Brain microvascular endothelial cell (primary cell): ENCODE results near the gene NT5DC3.

Experiments
- DNase-seq: peaks from one replicate; pipeline ENCODE4 v3.0.0-alpha.2; 2020
- H3K27ac ChIP-seq: fragments of 250-450 bp; sonication (Bioruptor Pico); 2 replicates; pipeline ENCODE4 v1.5.1; 2020; ENCODE audit warnings: mild to moderate bottlenecking, moderate library complexity
- H3K27me3 ChIP-seq: fragments of 250-450 bp; sonication (Bioruptor Pico); replicated peaks from 2 replicates; pipeline ENCODE4 v1.5.1; 2020; ENCODE audit warnings: mild to moderate bottlenecking
- H3K36me3 ChIP-seq: fragments of 250-450 bp; sonication (Bioruptor Pico); replicated peaks from 2 replicates; pipeline ENCODE4 v1.5.1; 2020; ENCODE audit warnings: mild to moderate bottlenecking
- H3K4me3 ChIP-seq: 2 replicates; pipeline ENCODE4 v1.5.1; 2011; ENCODE audit warnings: low read depth, mild to moderate bottlenecking, control low read depth, low read length, moderate library complexity
- in situ Hi-C: cut with HindIII; loops from 2 replicates; pipeline ENCODE4 v1.10.0; 2017; ENCODE audit warnings: low sequenced_read_pairs, low pct_ligation_motif_present
- TF ChIP-seq, protein P1 (sequence below): IDR thresholded peaks from 2 replicates; pipeline ENCODE4 v1.5.1; 2011; ENCODE audit warnings: low read depth, mild to moderate bottlenecking, moderate library complexity, low read length, control low read depth, inconsistent platforms; ENCODE audit errors: missing control alignments

NT5DC3 gene

GRCh38 chr12:103827911-103828391 lies 13.1 kb downstream of the NT5DC3 start:
- in situ Hi-C loops: no loop called here
- TF ChIP-seq, protein P1, sequence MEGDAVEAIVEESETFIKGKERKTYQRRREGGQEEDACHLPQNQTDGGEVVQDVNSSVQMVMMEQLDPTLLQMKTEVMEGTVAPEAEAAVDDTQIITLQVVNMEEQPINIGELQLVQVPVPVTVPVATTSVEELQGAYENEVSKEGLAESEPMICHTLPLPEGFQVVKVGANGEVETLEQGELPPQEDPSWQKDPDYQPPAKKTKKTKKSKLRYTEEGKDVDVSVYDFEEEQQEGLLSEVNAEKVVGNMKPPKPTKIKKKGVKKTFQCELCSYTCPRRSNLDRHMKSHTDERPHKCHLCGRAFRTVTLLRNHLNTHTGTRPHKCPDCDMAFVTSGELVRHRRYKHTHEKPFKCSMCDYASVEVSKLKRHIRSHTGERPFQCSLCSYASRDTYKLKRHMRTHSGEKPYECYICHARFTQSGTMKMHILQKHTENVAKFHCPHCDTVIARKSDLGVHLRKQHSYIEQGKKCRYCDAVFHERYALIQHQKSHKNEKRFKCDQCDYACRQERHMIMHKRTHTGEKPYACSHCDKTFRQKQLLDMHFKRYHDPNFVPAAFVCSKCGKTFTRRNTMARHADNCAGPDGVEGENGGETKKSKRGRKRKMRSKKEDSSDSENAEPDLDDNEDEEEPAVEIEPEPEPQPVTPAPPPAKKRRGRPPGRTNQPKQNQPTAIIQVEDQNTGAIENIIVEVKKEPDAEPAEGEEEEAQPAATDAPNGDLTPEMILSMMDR: no peak
- Histone ChIP-seq H3K27me3 (no peaks in the 10 kb centered on the region), H3K36me3 (no peaks in the 10 kb centered on the region), H3K27ac (no peak overlapping the region), H3K4me3 (no peak overlapping the region)
- DNase-seq: no peak

DNA sequence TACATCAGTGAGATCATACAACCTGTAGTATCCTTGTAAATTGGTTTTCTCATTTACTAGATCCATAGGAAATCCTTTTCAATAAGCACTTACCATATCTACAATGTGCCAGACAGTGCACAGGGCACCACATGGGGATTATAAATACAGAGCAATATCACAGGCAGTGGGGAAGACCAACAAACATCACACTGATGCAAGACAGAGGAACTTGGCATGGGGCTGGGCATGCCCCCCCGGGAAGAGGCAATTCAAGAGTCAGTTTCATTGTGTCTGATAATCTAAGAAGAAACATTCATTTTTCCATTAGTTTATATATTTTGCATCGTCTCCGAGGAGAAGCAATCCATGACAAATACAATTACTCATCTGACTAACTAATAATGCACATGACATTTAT lies 16.2 kb downstream of the NT5DC3 start:
- Histone ChIP-seq H3K27ac (no peak overlapping the region), H3K27me3 (no peaks in the 10 kb centered on the region), H3K4me3 (no peak overlapping the region), H3K36me3 (no peaks in the 10 kb centered on the region)
- in situ Hi-C loops: no loop called here
- TF ChIP-seq, protein P1: no peak
- DNase-seq: no peak

DNA sequence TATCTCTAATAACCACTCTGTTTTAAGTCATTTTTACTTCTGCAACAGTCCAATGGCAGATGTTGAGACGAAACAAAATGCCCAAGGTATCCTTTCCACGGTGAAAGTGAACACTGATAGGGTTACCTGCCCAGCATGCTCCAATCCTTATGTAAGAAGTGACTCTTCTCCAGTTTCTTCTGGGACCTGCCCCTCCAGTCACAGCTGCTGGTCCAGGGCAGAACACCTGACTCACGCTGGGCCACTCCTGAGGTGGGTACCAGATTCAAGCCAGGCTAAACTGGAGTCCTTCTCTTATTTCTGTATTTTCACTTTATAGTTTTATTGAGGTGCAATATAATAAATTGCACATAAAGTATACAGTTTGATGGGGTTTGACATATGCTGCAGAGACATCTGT lies 16.7 kb downstream of the NT5DC3 start:
- no peak overlapping the region for H3K4me3 ChIP-seq
- in situ Hi-C loops: no loop called here
- no peaks in the 10 kb centered on the region for H3K27me3 ChIP-seq
- TF ChIP-seq, protein P1: no peak
- no peak overlapping the region for H3K27ac ChIP-seq
- DNase-seq: no peak
- no peaks in the 10 kb centered on the region for H3K36me3 ChIP-seq

DNA sequence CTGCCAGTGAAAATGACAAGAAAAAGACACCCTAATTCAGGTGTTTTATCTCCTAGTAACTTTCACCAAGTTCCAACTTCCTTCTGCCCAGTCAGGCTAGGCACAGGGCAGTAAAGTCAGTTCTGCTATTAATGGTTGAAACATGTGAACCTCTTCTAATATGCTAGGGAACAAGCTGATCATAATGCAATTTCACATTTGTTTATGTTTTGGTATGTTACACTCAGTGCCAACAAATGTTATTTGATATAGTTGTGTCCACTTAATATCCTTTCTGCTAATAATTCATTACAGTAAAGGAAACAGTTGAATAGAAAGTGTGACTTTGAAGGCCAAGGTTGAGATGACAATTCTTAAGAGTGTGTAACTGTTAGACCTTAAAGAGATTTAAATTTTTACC lies 17.2 kb downstream of the NT5DC3 start:
- DNase-seq: no peak
- no peak overlapping the region for H3K4me3 ChIP-seq
- no peaks in the 10 kb centered on the region for H3K27me3 ChIP-seq
- TF ChIP-seq, protein P1: no peak
- in situ Hi-C loops: no loop called here
- no peaks in the 10 kb centered on the region for H3K36me3 ChIP-seq
- no peak overlapping the region for H3K27ac ChIP-seq

DNA sequence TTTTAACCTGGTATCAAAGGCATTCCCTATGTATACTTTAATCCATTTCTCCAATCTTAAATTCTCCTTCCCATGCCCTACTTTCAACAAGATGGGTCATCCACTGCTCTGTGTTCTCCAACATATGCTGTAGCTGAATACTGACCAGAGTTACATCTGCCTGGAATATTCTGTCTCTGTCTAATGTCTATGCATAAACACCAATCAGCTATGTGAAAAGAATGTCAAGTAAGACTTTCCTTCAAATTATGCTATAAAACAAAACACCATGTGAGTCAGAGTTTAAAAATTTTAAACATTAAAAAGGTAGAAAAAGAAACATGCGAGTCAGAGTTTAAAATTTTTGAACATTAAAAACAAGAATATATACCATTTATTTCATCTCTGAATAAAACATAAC lies 19.3 kb downstream of the NT5DC3 start:
- Histone ChIP-seq H3K36me3 (no peaks in the 10 kb centered on the region), H3K4me3 (no peak overlapping the region), H3K27ac (no peak overlapping the region), H3K27me3 (no peaks in the 10 kb centered on the region)
- in situ Hi-C loops: no loop called here
- TF ChIP-seq, protein P1: no peak
- no peak for DNase-seq

GRCh38 chr12:103820881-103821489 lies 20.0 kb downstream of the NT5DC3 start:
- Histone ChIP-seq H3K27me3 (no peaks in the 10 kb centered on the region), H3K27ac (no peak overlapping the region), H3K36me3 (no peaks in the 10 kb centered on the region), H3K4me3 (no peak overlapping the region)
- DNase-seq: no peak
- TF ChIP-seq, protein P1: no peak
- in situ Hi-C loops: no loop called here
